ENCODE data around the gene RTL10. TPM values are rescaled to one million over a fixed set of nuclear protein-coding genes. Genes with fewer than 3 reads are reported as not detected.

Gene RTL10
- total and polyA plus RNA-seq, 4 donors, result 11.0 to 18.7 (median 14.7) TPM

GRCh38 chr22:19845054-19845722 is 9.5 kb downstream of the RTL10 start:
- Histone ChIP-seq H3K4me1 (ENCODE audit: control insufficient read depth, insufficient read depth, low read length) (peaks cover 31% of the 10 kb centered on the region), H3K27ac (ENCODE audit: low read depth, low read length) (no peak overlapping the region), H3K36me3 (ENCODE audit: control insufficient read depth, insufficient read depth, low read length) (peaks cover 47% of the 10 kb centered on the region), H3K4me3 (ENCODE audit: low read depth, low read length) (no peak overlapping the region), H3K9me3 (ENCODE audit: control insufficient read depth, insufficient read depth, low read length) (no peaks in the 10 kb centered on the region), H3K27me3 (ENCODE audit: control insufficient read depth, insufficient read depth, low read length) (no peaks in the 10 kb centered on the region)
- no peak for DNase-seq (ENCODE audit: low read depth in 4 of 6, low spot score in 6 of 6)
- WGBS (ENCODE audit: insufficient coverage), result 85% methylated on average over 7 of the region's 8 CpGs

DNA sequence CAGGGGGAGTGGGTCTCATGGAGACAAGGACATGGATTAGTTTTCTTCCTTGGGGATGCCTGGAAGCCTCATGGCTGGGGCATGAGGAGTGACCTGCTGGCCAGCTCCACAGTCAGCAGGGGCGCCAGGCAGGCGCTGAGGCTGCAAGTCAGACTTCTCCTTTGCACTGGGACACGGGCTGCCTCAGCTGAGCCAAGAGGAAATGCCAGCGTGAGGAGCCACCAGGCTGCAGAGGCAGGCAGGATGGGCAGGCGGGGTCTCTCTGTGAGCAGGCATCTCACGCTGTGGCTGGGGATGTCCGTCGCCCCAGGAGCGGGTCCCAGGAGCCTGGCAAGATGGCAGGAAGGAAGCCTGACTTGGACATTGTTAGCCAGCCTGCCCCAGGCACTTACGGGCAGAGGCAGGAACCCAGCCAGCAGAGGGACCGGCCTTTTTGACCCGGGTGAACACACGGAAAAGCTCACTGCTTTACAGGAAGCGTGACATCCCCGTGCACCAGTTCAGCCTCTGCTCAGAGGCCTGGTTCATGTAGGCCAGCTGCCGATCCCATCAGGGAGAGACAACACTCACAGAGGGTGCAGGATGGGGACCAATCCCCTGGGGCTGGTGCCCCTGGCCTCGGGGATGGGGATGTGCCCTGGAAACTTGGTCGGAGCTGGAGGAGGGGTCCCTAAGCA is 10.2 kb downstream of the RTL10 start:
- H3K4me1 ChIP-seq (ENCODE audit: control insufficient read depth, insufficient read depth, low read length), result peaks cover 31% of the 10 kb centered on the region
- H3K9me3 ChIP-seq (ENCODE audit: control insufficient read depth, insufficient read depth, low read length), result no peaks in the 10 kb centered on the region
- H3K27me3 ChIP-seq (ENCODE audit: control insufficient read depth, insufficient read depth, low read length), result no peaks in the 10 kb centered on the region
- peak in 2 of 6 donors; percentile 6 to 61 for DNase-seq (ENCODE audit: low read depth in 4 of 6, low spot score in 6 of 6)
- 60% methylated on average over 18 of the region's 18 CpGs for WGBS (ENCODE audit: insufficient coverage)
- peaks cover 41% of the 10 kb centered on the region for H3K36me3 ChIP-seq (ENCODE audit: control insufficient read depth, insufficient read depth, low read length)
- no peak overlapping the region for H3K4me3 ChIP-seq (ENCODE audit: low read depth, low read length)
- no peak overlapping the region for H3K27ac ChIP-seq (ENCODE audit: low read depth, low read length)

DNA sequence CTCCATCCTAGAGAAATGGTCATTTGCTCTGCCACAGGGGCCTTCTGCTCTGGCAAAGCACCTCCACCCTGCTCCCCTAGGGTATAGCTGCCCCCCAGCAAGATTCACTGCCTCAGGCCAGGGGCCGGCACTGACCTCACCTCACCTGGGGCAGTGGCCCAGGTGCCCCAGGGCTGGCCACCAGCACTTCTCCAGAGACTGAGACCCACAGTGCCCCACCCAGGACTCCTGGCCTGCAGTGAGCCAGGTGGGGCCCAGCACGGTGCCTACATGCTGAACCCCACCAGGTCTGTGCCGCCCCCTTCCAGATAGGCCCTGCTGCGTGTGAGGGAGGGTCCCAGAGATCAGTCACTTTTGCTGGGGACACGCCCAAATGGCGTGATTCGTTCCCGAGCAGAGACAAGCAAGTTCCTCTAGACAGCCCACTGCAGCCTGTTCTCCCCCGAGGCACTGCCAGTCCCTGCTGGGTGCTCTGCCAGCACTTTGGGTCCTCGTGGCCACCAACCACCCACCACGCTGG is 10.8 kb downstream of the RTL10 start:
- H3K27ac ChIP-seq (ENCODE audit: low read depth, low read length), result no peak overlapping the region
- WGBS (ENCODE audit: insufficient coverage), result 68% methylated on average over 11 of the region's 11 CpGs
- peaks cover 40% of the 10 kb centered on the region for H3K36me3 ChIP-seq (ENCODE audit: control insufficient read depth, insufficient read depth, low read length)
- H3K4me1 ChIP-seq (ENCODE audit: control insufficient read depth, insufficient read depth, low read length), result peaks cover 31% of the 10 kb centered on the region
- H3K27me3 ChIP-seq (ENCODE audit: control insufficient read depth, insufficient read depth, low read length), result no peaks in the 10 kb centered on the region
- DNase-seq (ENCODE audit: low read depth in 4 of 6, low spot score in 6 of 6), result no peak
- H3K4me3 ChIP-seq (ENCODE audit: low read depth, low read length), result no peak overlapping the region
- no peaks in the 10 kb centered on the region for H3K9me3 ChIP-seq (ENCODE audit: control insufficient read depth, insufficient read depth, low read length)

- H3K27ac ChIP-seq (ENCODE audit: low read depth, low read length), result no peak overlapping the region
- no peak overlapping the region for H3K4me3 ChIP-seq (ENCODE audit: low read depth, low read length)
- peaks cover 34% of the 10 kb centered on the region for H3K36me3 ChIP-seq (ENCODE audit: control insufficient read depth, insufficient read depth, low read length)
- H3K9me3 ChIP-seq (ENCODE audit: control insufficient read depth, insufficient read depth, low read length), result no peaks in the 10 kb centered on the region
- DNase-seq (ENCODE audit: low read depth in 4 of 6, low spot score in 6 of 6), result peak in 1 of 6 donors; percentile 17
- peaks cover 31% of the 10 kb centered on the region for H3K4me1 ChIP-seq (ENCODE audit: control insufficient read depth, insufficient read depth, low read length)
- H3K27me3 ChIP-seq (ENCODE audit: control insufficient read depth, insufficient read depth, low read length), result no peaks in the 10 kb centered on the region
- WGBS (ENCODE audit: insufficient coverage), result 63% methylated on average over 25 of the region's 27 CpGs
Measured at GRCh38 chr22:19843107-19843856, 11.4 kb downstream of the RTL10 start.

DNA sequence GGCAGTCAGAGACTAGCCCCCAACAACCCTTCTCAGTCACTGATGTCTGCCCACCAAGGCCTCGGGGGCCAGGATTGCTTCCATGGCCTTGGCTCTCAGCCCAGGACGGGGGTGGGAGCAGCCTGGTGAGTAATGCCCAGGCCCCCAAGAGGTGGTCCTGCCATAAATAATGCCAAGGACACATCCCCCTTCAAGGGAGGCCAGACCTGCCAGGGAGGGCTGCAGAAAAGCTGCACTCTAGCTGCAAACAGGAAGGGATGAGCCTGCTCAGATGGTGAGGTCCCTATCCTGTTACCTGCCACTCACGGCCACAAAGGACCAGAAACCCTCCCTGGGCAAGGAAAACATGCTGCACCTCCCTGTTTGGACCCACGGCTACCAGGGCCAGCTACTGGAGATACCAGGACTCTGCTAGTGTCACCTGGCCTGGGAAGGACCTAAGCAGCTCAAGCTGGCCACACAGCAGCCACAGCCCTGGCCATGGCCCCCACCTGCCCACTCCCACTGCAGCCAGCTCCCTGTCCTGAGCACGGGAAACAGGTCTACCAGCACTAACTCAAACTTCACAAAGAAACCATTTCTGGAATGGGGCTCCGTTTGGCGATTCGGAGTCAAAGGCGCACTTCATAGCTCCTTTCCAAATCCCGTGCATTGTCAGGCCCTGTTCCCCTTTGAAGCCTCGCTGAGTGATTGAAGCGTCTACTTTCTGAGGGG is 12.1 kb downstream of the RTL10 start:
- 58% methylated on average over 12 of the region's 12 CpGs for WGBS (ENCODE audit: insufficient coverage)
- Histone ChIP-seq H3K4me1 (ENCODE audit: control insufficient read depth, insufficient read depth, low read length) (peaks cover 31% of the 10 kb centered on the region), H3K4me3 (ENCODE audit: low read depth, low read length) (no peak overlapping the region), H3K27ac (ENCODE audit: low read depth, low read length) (no peak overlapping the region), H3K9me3 (ENCODE audit: control insufficient read depth, insufficient read depth, low read length) (no peaks in the 10 kb centered on the region), H3K27me3 (ENCODE audit: control insufficient read depth, insufficient read depth, low read length) (no peaks in the 10 kb centered on the region), H3K36me3 (ENCODE audit: control insufficient read depth, insufficient read depth, low read length) (peaks cover 31% of the 10 kb centered on the region)
- DNase-seq (ENCODE audit: low read depth in 4 of 6, low spot score in 6 of 6), result peak in 1 of 6 donors; percentile 34

DNA sequence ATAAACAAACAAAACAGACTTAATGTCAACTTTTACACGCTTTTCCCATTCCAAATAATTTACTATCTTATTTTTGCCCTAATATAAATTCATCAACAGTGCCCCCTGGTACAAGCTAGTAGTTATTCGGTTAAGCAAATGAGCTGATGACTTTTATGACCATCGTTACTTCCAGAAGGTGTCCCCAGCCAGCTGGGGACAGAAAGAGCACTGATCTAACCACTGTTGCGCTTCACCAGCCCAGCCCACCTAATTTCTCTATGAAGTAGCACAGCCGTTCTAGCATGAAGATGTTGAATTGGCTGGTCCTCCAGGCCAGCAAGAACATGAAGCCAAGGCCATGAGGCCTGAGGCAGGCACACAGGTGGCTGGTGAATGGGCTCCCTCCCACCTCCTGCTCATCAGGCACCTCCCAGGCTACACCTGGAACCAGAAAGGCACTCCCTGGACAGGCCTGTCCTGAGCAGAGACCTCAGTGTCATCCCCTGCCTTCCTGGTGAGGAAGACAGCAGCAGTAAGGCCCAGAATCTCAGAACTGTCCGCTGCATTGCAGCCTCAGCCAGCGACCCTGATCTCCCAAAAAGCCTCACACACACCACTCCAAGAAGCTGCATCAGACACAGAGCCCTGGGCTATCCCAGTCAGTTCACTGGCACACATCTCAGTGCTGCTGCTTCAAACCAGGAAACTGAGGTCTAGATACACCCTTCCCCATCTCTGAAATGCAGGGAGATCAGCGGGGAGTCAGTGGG is 12.9 kb downstream of the RTL10 start:
- H3K9me3 ChIP-seq (ENCODE audit: control insufficient read depth, insufficient read depth, low read length), result no peaks in the 10 kb centered on the region
- no peaks in the 10 kb centered on the region for H3K27me3 ChIP-seq (ENCODE audit: control insufficient read depth, insufficient read depth, low read length)
- 73% methylated on average over 8 of the region's 8 CpGs for WGBS (ENCODE audit: insufficient coverage)
- H3K36me3 ChIP-seq (ENCODE audit: control insufficient read depth, insufficient read depth, low read length), result peaks cover 25% of the 10 kb centered on the region
- DNase-seq (ENCODE audit: low read depth in 4 of 6, low spot score in 6 of 6), result no peak
- H3K4me3 ChIP-seq (ENCODE audit: low read depth, low read length), result no peak overlapping the region
- no peak overlapping the region for H3K27ac ChIP-seq (ENCODE audit: low read depth, low read length)
- peaks cover 31% of the 10 kb centered on the region for H3K4me1 ChIP-seq (ENCODE audit: control insufficient read depth, insufficient read depth, low read length)

GRCh38 chr22:19840955-19841640 is 13.6 kb downstream of the RTL10 start:
- Histone ChIP-seq H3K4me1 (ENCODE audit: control insufficient read depth, insufficient read depth, low read length) (peaks cover 31% of the 10 kb centered on the region), H3K27ac (ENCODE audit: low read depth, low read length) (no peak overlapping the region), H3K27me3 (ENCODE audit: control insufficient read depth, insufficient read depth, low read length) (no peaks in the 10 kb centered on the region), H3K9me3 (ENCODE audit: control insufficient read depth, insufficient read depth, low read length) (no peaks in the 10 kb centered on the region), H3K4me3 (ENCODE audit: low read depth, low read length) (no peak overlapping the region), H3K36me3 (ENCODE audit: control insufficient read depth, insufficient read depth, low read length) (peaks cover 22% of the 10 kb centered on the region)
- 89% methylated on average over 3 of the region's 6 CpGs for WGBS (ENCODE audit: insufficient coverage)
- no peak for DNase-seq (ENCODE audit: low read depth in 4 of 6, low spot score in 6 of 6)

DNA sequence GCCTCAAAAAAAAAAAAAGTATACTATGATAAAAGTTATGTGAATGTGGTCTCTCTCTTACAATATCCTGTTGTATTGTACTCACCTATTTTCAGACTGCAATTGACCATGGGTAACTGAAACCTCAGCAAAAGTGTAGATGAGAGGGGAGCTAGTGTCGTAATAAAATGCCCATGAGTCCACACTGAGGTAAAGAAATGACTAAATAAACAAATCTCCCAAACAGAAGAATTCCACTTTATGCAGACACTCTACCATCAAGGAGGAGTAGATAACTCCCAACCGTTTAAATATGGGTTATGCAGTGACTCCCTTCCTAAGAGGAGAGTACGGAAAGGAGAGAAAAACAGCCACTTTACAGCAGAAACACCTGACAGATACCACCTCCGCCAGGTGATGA is 14.6 kb downstream of the RTL10 start:
- Histone ChIP-seq H3K9me3 (ENCODE audit: control insufficient read depth, insufficient read depth, low read length) (no peaks in the 10 kb centered on the region), H3K4me1 (ENCODE audit: control insufficient read depth, insufficient read depth, low read length) (peaks cover 31% of the 10 kb centered on the region), H3K27me3 (ENCODE audit: control insufficient read depth, insufficient read depth, low read length) (no peaks in the 10 kb centered on the region), H3K4me3 (ENCODE audit: low read depth, low read length) (no peak overlapping the region), H3K36me3 (ENCODE audit: control insufficient read depth, insufficient read depth, low read length) (peaks cover 15% of the 10 kb centered on the region), H3K27ac (ENCODE audit: low read depth, low read length) (no peak overlapping the region)
- no peak for DNase-seq (ENCODE audit: low read depth in 4 of 6, low spot score in 6 of 6)
- no CpG with 5 or more reads among the region's 4 CpGs for WGBS (ENCODE audit: insufficient coverage)

Data from spinal cord (tissue), 10 donors.